GM18519 (cell line): ENCODE results near the gene CDC42BPB.

Experiments
- ATAC-seq: cut with Tn5 transposase; IDR thresholded peaks from one replicate; pipeline ENCODE4 v1.9.1; 2021; ENCODE audit warnings: mild to moderate bottlenecking, moderate library complexity; ENCODE audit not compliant: unreplicated experiment, low FRiP score

The CDC42BPB gene

DNA sequence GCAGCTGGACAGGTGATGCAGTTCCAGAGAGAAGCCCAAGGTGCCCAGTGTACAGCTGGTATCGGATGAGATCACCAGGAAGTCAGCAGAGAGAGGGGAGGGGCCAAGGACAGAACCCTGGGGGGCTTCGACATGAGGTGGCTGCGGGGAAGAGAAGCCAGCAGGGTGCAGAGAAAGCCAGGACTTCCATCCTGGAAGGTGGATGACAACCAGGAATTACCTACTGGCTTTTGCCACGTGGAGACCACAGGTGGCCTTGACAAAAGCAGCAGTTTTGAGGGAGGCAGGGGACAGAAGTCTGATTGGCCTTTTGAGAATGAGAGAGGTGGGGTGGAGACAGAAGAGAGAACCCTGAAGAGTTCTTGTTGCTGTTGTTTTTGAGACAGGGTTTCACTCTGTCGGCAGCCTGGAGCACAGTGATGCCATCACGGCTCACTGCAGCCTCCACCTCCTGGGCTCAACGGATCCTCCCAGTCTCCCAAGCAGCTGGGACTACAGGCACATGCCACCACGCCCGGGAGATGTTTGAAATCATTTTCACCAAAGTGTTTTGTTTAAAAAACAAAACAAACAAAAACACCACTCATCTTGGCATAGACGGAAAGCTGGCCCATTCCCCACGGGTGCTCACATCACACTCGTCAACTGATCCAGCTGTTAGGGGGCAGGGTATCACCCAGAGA, 35.2 kb downstream of the CDC42BPB start:
- ATAC-seq = no peak

- ATAC-seq = no peak
These were observed 35.7 kb downstream of the CDC42BPB start for GRCh38 chr14:103021684-103022001.

- no peak for ATAC-seq
These were observed 36.8 kb downstream of the CDC42BPB start for GRCh38 chr14:103020271-103021170.

GRCh38 chr14:103019826-103020225, 37.5 kb downstream of the CDC42BPB start:
- ATAC-seq = no peak

- no peak for ATAC-seq
These were observed 38.1 kb downstream of the CDC42BPB start for GRCh38 chr14:103019236-103019635.

DNA sequence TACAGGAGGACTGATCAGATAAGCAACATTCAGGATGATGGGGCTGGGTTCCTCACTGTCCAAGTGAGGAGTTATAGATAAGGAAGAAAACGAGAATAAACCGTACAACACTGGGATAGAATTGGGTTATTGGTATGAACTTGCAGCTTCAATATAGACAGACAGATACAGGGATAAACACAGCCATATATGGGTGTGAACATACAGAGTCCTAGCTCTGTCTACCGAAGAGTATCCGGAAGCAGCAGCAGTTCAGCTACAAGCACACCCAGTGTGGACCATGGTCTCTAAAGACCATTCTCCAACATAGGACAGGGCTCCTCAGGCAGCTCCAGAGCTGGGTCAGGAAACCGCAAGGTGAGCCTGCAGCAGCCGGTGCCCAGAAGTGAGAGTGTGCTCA, 40.8 kb downstream of the CDC42BPB start:
- no peak for ATAC-seq

DNA sequence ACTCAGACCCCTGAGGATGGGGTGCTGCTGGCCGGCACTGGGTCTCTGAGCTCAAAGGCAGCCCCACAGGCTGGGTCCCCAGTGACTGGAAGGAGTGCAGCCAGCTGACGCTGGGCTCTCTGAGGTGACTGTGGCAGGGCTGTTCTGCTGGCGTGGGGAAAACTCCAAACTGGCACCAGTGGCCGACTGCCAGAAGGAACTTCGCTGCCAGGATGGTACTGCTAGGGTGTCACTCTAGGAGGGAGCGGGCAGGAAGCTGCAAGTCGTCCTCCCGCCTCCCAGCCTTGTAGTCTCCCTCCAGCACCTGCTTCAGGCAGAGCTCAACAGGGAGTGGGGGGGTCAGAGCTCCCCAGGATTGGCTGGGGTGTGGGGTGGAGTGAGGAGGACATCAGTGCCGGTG, 41.3 kb downstream of the CDC42BPB start:
- no peak for ATAC-seq

GRCh38 chr14:103015426-103015825, 41.9 kb downstream of the CDC42BPB start:
- no peak for ATAC-seq

DNA sequence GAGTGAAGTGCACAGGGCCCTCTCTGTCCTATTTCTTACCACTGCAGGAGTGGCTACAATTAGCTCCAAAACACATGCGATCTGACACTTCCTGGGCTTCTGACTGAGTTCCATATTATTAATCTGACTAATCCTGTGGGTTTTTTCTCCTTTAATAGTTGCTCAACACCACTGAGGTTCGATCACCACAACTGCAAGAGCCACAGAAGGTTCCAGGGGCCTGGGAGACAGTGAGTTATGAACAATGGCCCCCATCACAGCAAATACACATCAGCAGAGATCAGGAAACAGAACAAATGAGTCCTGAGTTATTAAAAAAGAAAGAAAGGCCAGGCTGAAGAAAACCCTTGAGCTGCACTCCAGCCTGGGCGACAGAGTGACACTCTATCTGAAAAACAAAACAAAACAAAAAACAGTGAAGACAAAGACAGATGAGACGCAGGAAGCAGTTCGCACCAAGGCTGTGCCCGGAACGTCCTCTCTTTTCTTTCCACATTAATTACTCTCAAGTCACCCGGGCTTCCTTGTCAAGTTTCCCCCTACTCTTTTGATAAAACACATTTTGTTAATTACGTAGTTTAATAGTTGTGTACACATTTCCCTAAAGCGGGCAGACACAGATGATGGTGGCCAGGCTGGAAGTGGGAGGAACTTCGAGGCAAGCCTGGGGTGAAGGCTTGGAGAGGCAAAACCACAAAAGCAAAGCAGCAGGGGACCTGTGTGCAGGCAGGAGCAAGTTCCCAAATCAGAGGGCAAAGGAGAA, 42.7 kb downstream of the CDC42BPB start:
- ATAC-seq = no peak

GRCh38 chr14:103013028-103013427, 44.3 kb downstream of the CDC42BPB start:
- ATAC-seq = no peak

GRCh38 chr14:103009559-103009958, 47.8 kb downstream of the CDC42BPB start:
- no peak for ATAC-seq

GRCh38 chr14:103008768-103009357, 48.5 kb downstream of the CDC42BPB start:
- ATAC-seq = no peak

- ATAC-seq = no peak
These were observed 49.2 kb downstream of the CDC42BPB start for GRCh38 chr14:103008126-103008525.

- ATAC-seq = no peak
These were observed 49.8 kb downstream of the CDC42BPB start for GRCh38 chr14:103007555-103007954.

DNA sequence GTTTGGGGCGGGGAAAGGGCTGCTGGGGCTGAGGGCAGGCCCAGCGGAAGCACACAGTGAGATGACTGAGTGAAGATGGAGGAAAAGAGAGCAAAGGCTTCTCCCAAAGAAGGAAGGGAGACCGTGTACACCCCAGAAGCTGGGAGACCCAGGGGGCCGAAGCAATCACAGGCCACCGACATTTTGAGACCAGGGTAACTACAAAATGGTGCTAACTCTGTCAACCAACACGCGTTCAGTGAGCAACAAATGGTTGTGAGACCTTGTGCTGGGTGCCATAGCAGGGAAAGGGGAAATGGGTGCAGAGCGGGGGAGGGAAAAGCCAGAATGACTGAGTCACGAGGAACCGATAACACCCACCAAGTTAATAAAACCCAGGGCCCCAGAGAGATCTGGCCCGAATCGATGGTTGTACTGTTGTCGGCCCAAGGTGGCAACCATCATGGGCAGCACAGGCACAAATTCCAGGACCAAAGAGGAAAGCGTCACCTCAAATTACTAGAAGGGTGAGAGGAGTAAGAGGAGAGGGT, 50.3 kb downstream of the CDC42BPB start:
- ATAC-seq = no peak

DNA sequence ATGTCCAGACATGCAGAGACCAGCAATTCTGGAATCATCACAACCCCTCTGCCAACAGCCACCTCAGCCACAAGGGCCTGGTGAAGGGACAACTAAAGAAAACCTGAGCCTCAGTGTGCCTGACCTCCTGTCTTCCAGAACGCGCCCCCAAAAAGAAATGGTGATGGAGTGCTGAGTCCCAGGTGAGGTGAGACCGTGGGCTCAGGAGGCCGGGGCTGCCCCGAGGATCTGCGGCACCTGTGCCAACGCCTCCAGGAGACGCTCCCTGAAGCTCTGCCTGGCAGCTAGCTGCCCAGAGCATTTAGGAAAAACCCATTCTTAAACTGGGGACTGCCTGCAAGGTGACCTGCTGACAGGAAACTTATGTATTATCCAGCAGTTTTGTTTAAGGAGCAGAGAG, 51.2 kb downstream of the CDC42BPB start:
- no peak for ATAC-seq

GRCh38 chr14:103003850-103004249, 53.5 kb downstream of the CDC42BPB start:
- no peak for ATAC-seq

- ATAC-seq = no peak
These were observed 54.1 kb downstream of the CDC42BPB start for GRCh38 chr14:103003351-103003615.

DNA sequence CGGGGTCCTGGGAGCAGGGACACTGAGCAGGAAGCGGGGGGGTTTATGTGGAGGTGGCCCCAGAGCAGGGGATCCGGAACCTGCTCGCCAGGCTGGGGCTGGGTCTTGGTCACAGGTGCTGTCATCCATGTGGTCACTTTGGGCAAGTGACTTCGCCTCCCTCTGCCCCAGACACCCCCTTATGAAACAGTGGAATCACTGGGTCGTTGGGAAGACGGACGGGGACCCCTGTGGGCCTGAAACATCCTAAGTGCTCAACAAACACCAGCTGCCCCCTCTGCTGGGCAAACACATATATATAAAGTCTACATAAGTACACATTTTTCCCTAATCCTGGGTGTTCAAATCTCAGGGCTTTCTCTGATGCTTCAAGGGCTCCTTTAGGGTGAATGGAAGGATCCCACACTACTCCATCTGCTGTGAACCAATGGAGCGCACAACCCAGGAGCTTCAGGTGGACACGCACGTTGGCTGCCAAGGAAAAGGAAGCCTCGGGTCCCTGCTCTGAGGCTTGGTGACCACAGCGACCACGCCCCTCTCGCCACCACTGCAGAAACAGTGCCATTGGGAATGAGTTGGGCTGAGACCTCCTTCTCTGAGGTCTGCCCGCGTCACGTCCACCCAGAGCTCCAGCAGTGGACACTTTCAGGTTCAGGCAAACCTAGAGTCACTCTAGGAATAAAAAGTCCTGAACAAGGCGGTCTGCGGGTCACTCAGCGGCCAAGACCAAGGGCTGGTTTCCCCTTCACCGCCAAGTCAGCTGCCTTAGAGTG, 54.6 kb downstream of the CDC42BPB start:
- ATAC-seq = no peak
